Neural crest cell (in vitro differentiated cells): ENCODE data around the gene SLC6A19. TPM values are rescaled to one million over a fixed set of nuclear protein-coding genes. Genes with fewer than 3 reads are reported as not detected.

ENCODE experiments used
- DNase-seq: peaks from one replicate; pipeline ENCODE4 v3.0.0; 2021; ENCODE audit warnings: low read depth, mixed read lengths, low spot score
- H3K27ac Mint-ChIP-seq: one replicate; pipeline ENCODE4 v1.8.0; 2021; ENCODE audit warnings: mild to moderate bottlenecking, mixed read lengths; ENCODE audit not compliant: unreplicated experiment
- H3K27me3 Mint-ChIP-seq: 2 replicates; pipeline ENCODE4 v1.8.0; 2021; ENCODE audit warnings: low read depth, mild to moderate bottlenecking, mixed read lengths
- H3K36me3 Mint-ChIP-seq: 2 replicates; pipeline ENCODE4 v1.8.0; 2021; ENCODE audit warnings: low read depth, mild to moderate bottlenecking, mixed read lengths
- H3K4me1 Mint-ChIP-seq: 2 replicates; pipeline ENCODE4 v1.8.0; 2021; ENCODE audit warnings: mixed read lengths
- H3K4me3 Mint-ChIP-seq: one replicate; pipeline ENCODE4 v1.8.0; 2021; ENCODE audit warnings: mild to moderate bottlenecking, mixed read lengths
- H3K9me3 Mint-ChIP-seq: 2 replicates; pipeline ENCODE4 v1.8.0; 2021; ENCODE audit warnings: mixed read lengths
- total RNA-seq: library from RNA; stranded (reverse); gene quantifications from 2 replicates; pipeline ENCODE4 v1.2.1, GENCODE V29; 2021
- TF ChIP-seq, protein P1 (sequence below): fragments of 200-600 bp; sonication (generic); conservative IDR thresholded peaks from 2 replicates; pipeline ENCODE4 v1.5.0; 2021; ENCODE audit warnings: antibody characterized with exemption, mild to moderate bottlenecking

The SLC6A19 gene
- total RNA-seq, 1 donor from 2014 or later = not detected

DNA sequence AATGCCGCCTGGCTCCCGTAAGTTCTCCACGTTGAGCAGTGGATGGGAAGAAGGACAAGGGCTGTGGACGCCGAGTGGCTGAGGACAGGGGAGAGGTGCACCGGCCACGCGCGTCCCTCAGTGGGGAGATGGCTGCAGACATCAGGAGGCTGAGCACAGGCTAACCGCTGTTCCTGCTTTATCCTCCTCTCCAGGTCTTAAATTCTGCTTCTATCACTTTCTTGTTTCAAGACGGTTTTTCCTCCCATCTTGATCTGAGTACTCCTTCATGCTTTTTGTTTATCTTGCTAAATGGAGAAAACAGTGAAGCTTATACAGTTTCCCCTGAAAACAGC lies 42.1 kb upstream of the SLC6A19 start:
- Mint-ChIP-seq H3K9me3 (no peaks in the 10 kb centered on the region), H3K4me3 (no peak overlapping the region), H3K27ac (no peak overlapping the region), H3K36me3 (no peaks in the 10 kb centered on the region), H3K4me1 (peaks cover 4% of the 10 kb centered on the region), H3K27me3 (peaks cover 45% of the 10 kb centered on the region)
- no peak for DNase-seq
- TF ChIP-seq, protein P1, sequence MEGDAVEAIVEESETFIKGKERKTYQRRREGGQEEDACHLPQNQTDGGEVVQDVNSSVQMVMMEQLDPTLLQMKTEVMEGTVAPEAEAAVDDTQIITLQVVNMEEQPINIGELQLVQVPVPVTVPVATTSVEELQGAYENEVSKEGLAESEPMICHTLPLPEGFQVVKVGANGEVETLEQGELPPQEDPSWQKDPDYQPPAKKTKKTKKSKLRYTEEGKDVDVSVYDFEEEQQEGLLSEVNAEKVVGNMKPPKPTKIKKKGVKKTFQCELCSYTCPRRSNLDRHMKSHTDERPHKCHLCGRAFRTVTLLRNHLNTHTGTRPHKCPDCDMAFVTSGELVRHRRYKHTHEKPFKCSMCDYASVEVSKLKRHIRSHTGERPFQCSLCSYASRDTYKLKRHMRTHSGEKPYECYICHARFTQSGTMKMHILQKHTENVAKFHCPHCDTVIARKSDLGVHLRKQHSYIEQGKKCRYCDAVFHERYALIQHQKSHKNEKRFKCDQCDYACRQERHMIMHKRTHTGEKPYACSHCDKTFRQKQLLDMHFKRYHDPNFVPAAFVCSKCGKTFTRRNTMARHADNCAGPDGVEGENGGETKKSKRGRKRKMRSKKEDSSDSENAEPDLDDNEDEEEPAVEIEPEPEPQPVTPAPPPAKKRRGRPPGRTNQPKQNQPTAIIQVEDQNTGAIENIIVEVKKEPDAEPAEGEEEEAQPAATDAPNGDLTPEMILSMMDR = no peak

DNA sequence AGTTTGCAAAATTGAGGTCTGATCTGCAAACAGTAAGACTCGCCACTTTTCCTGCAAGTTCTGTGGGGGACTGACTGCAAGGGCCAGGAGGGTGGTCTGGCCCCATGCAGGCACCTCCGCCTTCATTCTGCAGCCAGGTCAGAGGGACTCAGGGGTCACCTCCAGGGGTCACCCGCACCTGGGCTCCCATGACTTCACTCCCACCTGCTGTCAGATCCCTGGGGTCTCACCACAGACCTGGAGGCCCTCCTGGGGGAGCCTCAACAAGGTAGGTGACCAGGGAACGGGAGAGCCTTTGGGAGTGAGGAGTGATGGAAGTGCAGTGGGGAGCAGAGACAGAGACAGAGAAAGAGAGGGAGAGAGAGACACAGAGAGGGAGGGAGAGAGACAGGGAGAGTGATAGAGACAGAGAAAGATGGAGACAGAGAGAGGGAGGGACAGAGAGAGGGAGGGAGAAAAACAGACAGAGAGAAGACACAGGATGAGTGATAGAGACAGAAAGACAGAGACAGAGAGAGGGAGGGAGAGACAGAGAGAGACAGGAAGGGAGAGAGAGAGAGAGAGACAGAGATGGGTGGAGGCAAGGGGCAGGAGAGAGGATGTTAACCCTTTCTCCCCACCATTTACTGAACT lies 41.5 kb upstream of the SLC6A19 start:
- Mint-ChIP-seq H3K9me3 (no peaks in the 10 kb centered on the region), H3K4me3 (no peak overlapping the region), H3K27me3 (peaks cover 41% of the 10 kb centered on the region), H3K27ac (peak overlapping the region; percentile 73), H3K36me3 (no peaks in the 10 kb centered on the region), H3K4me1 (peaks cover 8% of the 10 kb centered on the region)
- no peak for DNase-seq
- TF ChIP-seq, protein P1 = no peak

DNA sequence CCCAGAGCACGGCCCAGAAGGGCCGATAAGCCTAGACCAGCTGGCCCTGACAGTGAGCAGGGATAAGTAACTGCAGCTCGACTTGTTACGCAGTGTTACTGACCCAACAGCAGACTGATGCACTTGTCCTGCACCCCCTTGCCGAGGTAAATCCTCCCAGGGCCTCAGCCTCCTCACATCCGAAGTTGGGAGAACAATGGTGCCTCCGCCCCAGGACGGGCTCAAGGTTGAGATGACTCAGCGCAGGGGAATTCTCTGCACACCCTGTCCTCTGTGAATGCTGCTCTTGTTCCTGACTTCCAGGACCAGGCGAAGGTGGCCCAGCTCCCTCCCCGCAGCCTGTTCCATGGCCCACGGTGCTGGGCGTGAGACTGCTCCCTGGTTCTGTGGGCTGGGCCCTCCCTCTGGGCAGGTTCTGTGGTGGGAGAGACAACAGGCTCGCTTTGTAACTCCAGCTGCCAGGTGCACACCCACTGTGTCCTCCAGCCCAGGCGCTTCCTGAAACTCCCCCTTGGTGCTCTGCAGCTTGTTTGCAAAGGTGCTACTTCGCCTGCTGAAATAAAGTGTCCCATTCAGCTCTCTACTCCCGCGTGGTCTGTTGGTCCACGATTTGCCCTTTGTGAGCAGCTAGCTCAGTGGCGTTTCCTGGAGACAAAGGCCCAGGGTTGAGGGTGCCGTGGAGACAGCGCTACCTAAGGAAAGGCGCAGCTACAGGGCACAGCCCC lies 40.1 kb upstream of the SLC6A19 start:
- no peak for DNase-seq
- Mint-ChIP-seq H3K9me3 (no peaks in the 10 kb centered on the region), H3K4me1 (peaks cover 9% of the 10 kb centered on the region), H3K27ac (no peak overlapping the region), H3K27me3 (peaks cover 37% of the 10 kb centered on the region), H3K36me3 (no peaks in the 10 kb centered on the region), H3K4me3 (no peak overlapping the region)
- TF ChIP-seq, protein P1 = no peak

DNA sequence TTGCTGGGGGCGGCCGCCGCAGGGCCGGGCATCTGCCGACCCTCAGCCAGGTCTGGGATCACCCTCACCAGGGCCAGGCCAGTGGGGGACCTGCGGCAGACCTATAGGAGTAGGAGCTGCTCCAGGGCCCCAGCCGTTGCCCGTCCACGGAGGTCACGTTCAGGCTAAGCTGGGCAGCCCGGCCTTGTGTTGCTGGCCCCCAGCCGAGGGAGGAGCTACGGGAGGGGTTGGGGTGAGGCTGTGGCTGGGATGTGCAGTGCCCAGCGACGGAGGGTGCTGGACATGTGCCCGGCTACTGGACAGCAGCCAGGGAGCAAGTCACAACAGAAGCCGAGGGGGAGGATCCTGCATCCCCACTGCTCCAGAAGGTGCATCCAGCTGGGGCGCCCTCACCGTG lies 39.6 kb upstream of the SLC6A19 start:
- H3K9me3 Mint-ChIP-seq = no peaks in the 10 kb centered on the region
- DNase-seq = no peak
- TF ChIP-seq, protein P1 = no peak
- H3K4me3 Mint-ChIP-seq = no peak overlapping the region
- no peaks in the 10 kb centered on the region for H3K36me3 Mint-ChIP-seq
- peaks cover 9% of the 10 kb centered on the region for H3K4me1 Mint-ChIP-seq
- peaks cover 32% of the 10 kb centered on the region for H3K27me3 Mint-ChIP-seq
- H3K27ac Mint-ChIP-seq = no peak overlapping the region

DNA sequence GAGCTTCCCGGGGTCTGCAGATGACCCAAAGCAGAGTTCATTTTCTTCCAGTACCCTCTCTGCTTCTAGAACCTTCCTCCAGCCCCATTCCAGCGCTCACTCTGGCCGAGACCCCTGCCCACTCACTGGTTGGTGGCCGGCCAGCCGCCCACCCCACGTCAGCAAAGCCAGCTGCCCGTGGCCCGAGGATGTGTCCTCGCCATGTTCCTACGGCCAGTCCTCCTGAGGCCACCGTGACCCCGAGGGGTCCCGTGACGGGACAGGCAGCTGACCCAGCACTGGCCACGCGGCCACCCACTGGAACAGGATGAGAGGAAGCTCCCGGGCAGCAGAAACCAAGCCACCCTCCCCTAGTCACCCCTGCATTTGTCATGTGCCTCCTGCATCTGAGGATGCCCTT lies 39.1 kb upstream of the SLC6A19 start:
- Mint-ChIP-seq H3K9me3 (no peaks in the 10 kb centered on the region), H3K4me1 (peaks cover 9% of the 10 kb centered on the region)
- TF ChIP-seq, protein P1 = no peak

More for the DNA sequence above, 39.1 kb upstream of the SLC6A19 start:
- Mint-ChIP-seq H3K27ac (no peak overlapping the region), H3K36me3 (no peaks in the 10 kb centered on the region), H3K27me3 (peaks cover 27% of the 10 kb centered on the region), H3K4me3 (no peak overlapping the region)
- DNase-seq = no peak
